DND-41 (cell line): ENCODE data around the gene MYL10.

Experiments used
- ATAC-seq: fragments of 200-7000 bp; cut with Tn5 transposase; 3 replicates; pipeline ENCODE4 v1.9.1; 2021; ENCODE audit warnings: low read depth; ENCODE audit not compliant: insufficient read depth
- DNase-seq: peaks from one replicate; pipeline ENCODE4 v3.0.0-alpha.2; 2020
- H2AFZ ChIP-seq: 2 replicates; pipeline ENCODE4 v1.6.0; 2012; ENCODE audit warnings: low read depth, low read length
- H3K27ac ChIP-seq: 2 replicates; pipeline ENCODE4 v1.5.1; 2012; ENCODE audit warnings: low read length, inconsistent platforms
- H3K27me3 ChIP-seq: fragments of 200-600 bp; sonication (generic); 2 replicates; pipeline ENCODE4 v1.6.0; 2012; ENCODE audit warnings: low read length, mild to moderate bottlenecking, inconsistent platforms; ENCODE audit not compliant: insufficient read depth, poor library complexity
- H3K36me3 ChIP-seq: 2 replicates; pipeline ENCODE4 v1.5.1; 2012; ENCODE audit warnings: low read length, inconsistent platforms; ENCODE audit not compliant: insufficient read depth
- H3K4me1 ChIP-seq: 2 replicates; pipeline ENCODE4 v1.5.1; 2012; ENCODE audit warnings: mild to moderate bottlenecking, low read length; ENCODE audit not compliant: insufficient read depth
- H3K4me2 ChIP-seq: 2 replicates; pipeline ENCODE4 v1.6.0; 2012; ENCODE audit warnings: mild to moderate bottlenecking, moderate library complexity, low read length, inconsistent platforms; ENCODE audit not compliant: insufficient read depth
- H3K4me3 ChIP-seq, 2 experiments: fragments of 200-600 bp in 1 of 2; shearing (Covaris generic) in 1 of 2; 2 replicates each; pipeline ENCODE4 v1.5.1; 2012 to 2016; ENCODE audit warnings: inconsistent platforms in 2 of 2, low read length in 2 of 2, mild to moderate bottlenecking in 2 of 2, low read depth in 1 of 2, moderate library complexity in 1 of 2
- H3K79me2 ChIP-seq: 2 replicates; pipeline ENCODE4 v1.6.0; 2012; ENCODE audit warnings: low read length, inconsistent platforms; ENCODE audit not compliant: insufficient read depth
- H3K9ac ChIP-seq: 2 replicates; pipeline ENCODE4 v1.6.0; 2012; ENCODE audit warnings: low read depth, mild to moderate bottlenecking, inconsistent platforms, low read length, moderate library complexity
- H3K9me3 ChIP-seq: 2 replicates; pipeline ENCODE4 v1.5.1; 2012; ENCODE audit warnings: low read length, moderate library complexity, mild to moderate bottlenecking, inconsistent platforms; ENCODE audit not compliant: insufficient read depth, severe bottlenecking
- H4K20me1 ChIP-seq: 2 replicates; pipeline ENCODE4 v1.6.0; 2012; ENCODE audit warnings: low read length; ENCODE audit not compliant: insufficient read depth
- CTCF ChIP-seq: IDR thresholded peaks from 2 replicates; pipeline ENCODE4 v1.5.1; 2012; ENCODE audit warnings: borderline replicate concordance, low read length, moderate library complexity, mild to moderate bottlenecking; ENCODE audit not compliant: poor library complexity, severe bottlenecking; ENCODE audit errors: extremely low read depth
- EZH2 ChIP-seq: IDR thresholded peaks from 3 replicates; pipeline ENCODE4 v1.6.1; 2012; ENCODE audit warnings: borderline replicate concordance, low read depth, mild to moderate bottlenecking, moderate library complexity, low read length, inconsistent platforms; ENCODE audit not compliant: severe bottlenecking

MYL10 gene

GRCh38 chr7:101595246-101595645 lies 33.9 kb downstream of the MYL10 start:
- DNase-seq, result no peak
- Histone ChIP-seq H3K4me3 (no peak overlapping the region), H3K27ac (no peak overlapping the region), H4K20me1 (no peaks in the 10 kb centered on the region), H3K79me2 (no peaks in the 10 kb centered on the region), H3K9ac (no peak overlapping the region), H3K27me3 (peaks cover 8% of the 10 kb centered on the region), H3K36me3 (no peaks in the 10 kb centered on the region), H2AFZ (no peak overlapping the region), H3K4me1 (no peaks in the 10 kb centered on the region), H3K4me2 (no peak overlapping the region), H3K9me3 (no peaks in the 10 kb centered on the region)
- ATAC-seq, result no peak
- TF ChIP-seq CTCF (no peak), EZH2 (no peak)

GRCh38 chr7:101594790-101595189 lies 34.3 kb downstream of the MYL10 start:
- H4K20me1 ChIP-seq, result no peaks in the 10 kb centered on the region
- no peak overlapping the region for H2AFZ ChIP-seq
- no peaks in the 10 kb centered on the region for H3K4me1 ChIP-seq
- no peak overlapping the region for H3K4me2 ChIP-seq
- H3K36me3 ChIP-seq, result no peaks in the 10 kb centered on the region
- H3K79me2 ChIP-seq, result no peaks in the 10 kb centered on the region
- DNase-seq, result no peak
- TF ChIP-seq EZH2, result no peak
- peaks cover 8% of the 10 kb centered on the region for H3K27me3 ChIP-seq
- H3K9me3 ChIP-seq, result no peaks in the 10 kb centered on the region
- ATAC-seq, result no peak
- no peak overlapping the region for H3K9ac ChIP-seq
- no peak overlapping the region for H3K27ac ChIP-seq
- H3K4me3 ChIP-seq, result no peak overlapping the region

- Histone ChIP-seq H2AFZ (no peak overlapping the region), H3K27ac (no peak overlapping the region), H4K20me1 (no peaks in the 10 kb centered on the region), H3K4me2 (no peak overlapping the region), H3K9me3 (no peaks in the 10 kb centered on the region), H3K36me3 (no peaks in the 10 kb centered on the region), H3K79me2 (no peaks in the 10 kb centered on the region), H3K9ac (no peak overlapping the region), H3K4me3 (no peak overlapping the region), H3K4me1 (no peaks in the 10 kb centered on the region), H3K27me3 (peaks cover 8% of the 10 kb centered on the region)
- ATAC-seq (no peak), DNase-seq (no peak)
- TF ChIP-seq CTCF (no peak), EZH2 (no peak)
Measured at GRCh38 chr7:101593556-101593955, 35.5 kb downstream of the MYL10 start.

GRCh38 chr7:101591504-101591903 lies 37.6 kb downstream of the MYL10 start:
- no peak overlapping the region for H3K4me2 ChIP-seq
- peaks cover 8% of the 10 kb centered on the region for H3K27me3 ChIP-seq
- H3K4me1 ChIP-seq, result no peaks in the 10 kb centered on the region
- H3K79me2 ChIP-seq, result no peaks in the 10 kb centered on the region
- no peak overlapping the region for H3K27ac ChIP-seq
- no peaks in the 10 kb centered on the region for H4K20me1 ChIP-seq
- no peak for TF ChIP-seq EZH2
- no peak for TF ChIP-seq CTCF
- no peak overlapping the region for H3K4me3 ChIP-seq
- H2AFZ ChIP-seq, result no peak overlapping the region
- H3K9me3 ChIP-seq, result no peaks in the 10 kb centered on the region
- H3K36me3 ChIP-seq, result no peaks in the 10 kb centered on the region
- ATAC-seq, result no peak
- no peak overlapping the region for H3K9ac ChIP-seq
- DNase-seq, result no peak
